Thymus (tissue), 11 donors: ENCODE data around the gene GNPNAT1. TPM values are rescaled to one million over a fixed set of nuclear protein-coding genes. Genes with fewer than 3 reads are reported as not detected.
"Not testable (repeated sequence)": the region's sequence is repeated elsewhere in the genome, so short reads cannot be mapped to it uniquely, and the experiment has no call there.

Experiments
- DNase-seq, 9 donors: peaks; one replicate each; pipeline ENCODE4 v3.0.0-alpha.2; 2013; ENCODE audit warnings: low spot score in 9 of 9, low read depth in 6 of 9, missing footprints in 1 of 9
- H3K27ac ChIP-seq, 2 donors: one replicate each; pipeline ENCODE4 v1.5.1; 2013; ENCODE audit warnings: control low read depth in 1 of 2, low read depth in 1 of 2, low read length in 1 of 2, mild to moderate bottlenecking in 1 of 2, moderate library complexity in 1 of 2
- H3K27me3 ChIP-seq, 2 donors: one replicate each; pipeline ENCODE4 v1.5.1; 2013; ENCODE audit warnings: low read length in 1 of 2; ENCODE audit not compliant: control insufficient read depth in 2 of 2, insufficient read depth in 1 of 2
- H3K36me3 ChIP-seq, 2 donors: one replicate each; pipeline ENCODE4 v1.5.1; 2013; ENCODE audit warnings: low read length in 1 of 2, mild to moderate bottlenecking in 1 of 2, moderate library complexity in 1 of 2; ENCODE audit not compliant: control insufficient read depth in 2 of 2, insufficient read depth in 2 of 2
- H3K4me1 ChIP-seq, 2 donors: one replicate each; pipeline ENCODE4 v1.5.1; 2013; ENCODE audit warnings: low read length in 2 of 2; ENCODE audit not compliant: control insufficient read depth in 2 of 2, insufficient read depth in 2 of 2
- H3K4me3 ChIP-seq, 2 donors: one replicate each; pipeline ENCODE4 v1.5.1; 2013; ENCODE audit warnings: low read length in 2 of 2, control low read depth in 1 of 2, mild to moderate bottlenecking in 1 of 2
- H3K9me3 ChIP-seq, 2 donors: one replicate each; pipeline ENCODE4 v1.5.1; 2013; ENCODE audit warnings: low read length in 1 of 2, mild to moderate bottlenecking in 1 of 2; ENCODE audit not compliant: control insufficient read depth in 2 of 2, insufficient read depth in 1 of 2
- WGBS: extraction: QIAGEN DNeasy Blood & Tissue Kit; methylation state at CpG from one replicate; pipeline ENCODE4 v1.1.7; 2013; 5-methylcytosine and 5-hydroxymethylcytosine counted together
- polyA plus RNA-seq: library from polyadenylated mRNA; stranded (reverse); fragments of 200-250 nt; gene quantifications from one replicate; pipeline ENCODE4 v1.2.3, GENCODE V29; 2013
- total RNA-seq: library from RNA; stranded (reverse); fragments of 120-200 nt; gene quantifications from one replicate; pipeline ENCODE4 v1.2.4, GENCODE V29; 2013
- donor health status: healthy.

Gene GNPNAT1
- total and polyA plus RNA-seq, 2 donors = 7.6 to 8.2 TPM

DNA sequence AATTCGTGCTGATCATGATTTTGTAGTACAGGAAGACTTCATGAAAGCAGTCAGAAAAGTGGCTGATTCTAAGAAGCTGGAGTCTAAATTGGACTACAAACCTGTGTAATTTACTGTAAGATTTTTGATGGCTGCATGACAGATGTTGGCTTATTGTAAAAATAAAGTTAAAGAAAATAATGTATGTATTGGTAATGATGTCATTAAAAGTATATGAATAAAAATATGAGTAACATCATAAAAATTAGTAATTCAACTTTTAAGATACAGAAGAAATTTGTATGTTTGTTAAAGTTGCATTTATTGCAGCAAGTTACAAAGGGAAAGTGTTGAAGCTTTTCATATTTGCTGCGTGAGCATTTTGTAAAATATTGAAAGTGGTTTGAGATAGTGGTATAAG is 63.9 kb downstream of the GNPNAT1 start:
- not testable (repeated sequence) for H3K27ac ChIP-seq, H3K9me3 ChIP-seq, H3K4me1 ChIP-seq, H3K27me3 ChIP-seq, H3K4me3 ChIP-seq, DNase-seq
- WGBS = 98% methylated on average over 2 of the region's 2 CpGs
- peaks cover 9 to 37% of the 10 kb centered on the region in 2 donors for H3K36me3 ChIP-seq

Other genes starting within 250 kb of the GNPNAT1 start
- 10.2 TPM for gene TXNDC16, start 239.1 kb downstream of the GNPNAT1 start, total RNA-seq
- 4.1 TPM for gene TXNDC16, start 239.1 kb downstream of the GNPNAT1 start, polyA plus RNA-seq
- gene GPR137C, start 238.8 kb downstream of the GNPNAT1 start, total RNA-seq = 0.52 TPM
- gene GPR137C, start 238.8 kb downstream of the GNPNAT1 start, polyA plus RNA-seq = 1.3 TPM
- 17.5 TPM for gene ERO1A, start 96.0 kb downstream of the GNPNAT1 start, total RNA-seq
- gene ERO1A, start 96.0 kb downstream of the GNPNAT1 start, polyA plus RNA-seq = 16.0 TPM
- gene PSMC6, start 84.4 kb downstream of the GNPNAT1 start, total RNA-seq = 141 TPM
- 150 TPM for gene PSMC6, start 84.4 kb downstream of the GNPNAT1 start, polyA plus RNA-seq
- 7.7 TPM for gene STYX, start 61.4 kb downstream of the GNPNAT1 start, total RNA-seq
- 11.8 TPM for gene STYX, start 61.4 kb downstream of the GNPNAT1 start, polyA plus RNA-seq
- gene FERMT2, start 159.4 kb upstream of the GNPNAT1 start, total RNA-seq = 10.8 TPM
- gene FERMT2, start 159.4 kb upstream of the GNPNAT1 start, polyA plus RNA-seq = 21.2 TPM